A549 (cell line): Measurements from ENCODE around the gene TCF7L2. TPM values are rescaled to one million over a fixed set of nuclear protein-coding genes. Genes with fewer than 3 reads are reported as not detected.

Experiments used
- ATAC-seq, 2 experiments: fragments of 200-7000 bp in 1 of 2; fragments of >200 bp in 1 of 2; cut with Nextera tagmentation in 1 of 2; cut with Tn5 transposase in 1 of 2; 3 replicates each; pipeline versions ENCODE4 v1.8.0 to v1.9.1; 2018 to 2020; ENCODE audit warnings: mild to moderate bottlenecking in 1 of 2, moderate library complexity in 1 of 2
- CTCF ChIA-PET: fragments of 300-600 bp; sonication (Branson Sonifier 250); formaldehyde crosslinking; extraction: SDS; loops from one replicate; lab custom pipeline; 2021; ENCODE audit warnings: antibody characterized with exemption, inconsistent platforms; lab: Yijun Ruan, JAX
- POLR2A ChIA-PET: fragments of 350-600 bp; formaldehyde crosslinking; extraction: SDS; loops from one replicate; lab custom pipeline; 2021; ENCODE audit warnings: antibody characterized with exemption, inconsistent platforms; lab: Yijun Ruan, JAX
- DNase-seq, 2 experiments: peaks; one replicate each; pipeline versions ENCODE4 v3.0.0 to v3.0.0-alpha.2; 2011 to 2016; ENCODE audit warnings: low read depth in 1 of 2, low spot score in 1 of 2
- FAIRE-seq: peaks from 2 replicates; lab custom pipeline; 2011; peaks lifted over from hg19 to GRCh38; lab: Jason Lieb, UNC
- H3K27ac ChIP-seq, 2 experiments: fragments of >200 bp; sonication (Bioruptor Twin); formaldehyde crosslinking; 3 replicates each; pipeline ENCODE4 v1.5.1; 2016 to 2017
- H3K4me1 ChIP-seq: fragments of >200 bp; sonication (Bioruptor Twin); formaldehyde crosslinking; 3 replicates; pipeline ENCODE4 v1.6.1; 2016
- H3K4me2 ChIP-seq: fragments of >200 bp; sonication (Bioruptor Twin); formaldehyde crosslinking; 3 replicates; pipeline ENCODE4 v1.6.1; 2016
- H3K4me3 ChIP-seq: fragments of >200 bp; sonication (Bioruptor Twin); formaldehyde crosslinking; 3 replicates; pipeline ENCODE4 v1.5.1; 2016
- H3K9me3 ChIP-seq: fragments of >200 bp; sonication (Bioruptor Twin); formaldehyde crosslinking; 3 replicates; pipeline ENCODE4 v1.6.1; 2016
- CBX2 ChIP-seq: fragments of 200-600 bp; sonication (generic); IDR thresholded peaks from 2 replicates; pipeline ENCODE4 v1.6.1; 2016; ENCODE audit warnings: low read depth, mild to moderate bottlenecking, borderline replicate concordance
- CEBPB ChIP-seq, 2 experiments: fragments of >200 bp in 1 of 2; sonication (Bioruptor Twin) in 1 of 2; formaldehyde crosslinking in 1 of 2; IDR thresholded peaks; 2 replicates each; pipeline ENCODE4 v1.6.1; 2012 to 2016
- CHD4 ChIP-seq: fragments of 200-600 bp; sonication (generic); IDR thresholded peaks from 2 replicates; pipeline ENCODE4 v1.6.1; 2016; ENCODE audit warnings: antibody characterized with exemption, mild to moderate bottlenecking, borderline replicate concordance
- EHF ChIP-seq: fragments of 250-450 bp; sonication (Bioruptor Pico); IDR thresholded peaks from 2 replicates; pipeline ENCODE4 v1.5.0; 2020; ENCODE audit warnings: mild to moderate bottlenecking
- EHMT2 ChIP-seq: fragments of 200-600 bp; sonication (generic); IDR thresholded peaks from 2 replicates; pipeline ENCODE4 v1.6.1; 2016; ENCODE audit warnings: antibody characterized with exemption, low read depth, mild to moderate bottlenecking, moderate library complexity
- EP300 ChIP-seq, 2 experiments: fragments of >200 bp; sonication (Bioruptor Twin); formaldehyde crosslinking; IDR thresholded peaks; 2 replicates in 1 of 2; 3 replicates in 1 of 2; pipeline ENCODE4 v1.6.1; 2016 to 2017
- FOSB ChIP-seq: fragments of 250-450 bp; sonication (Bioruptor Pico); IDR thresholded peaks from 2 replicates; pipeline ENCODE4 v1.5.0; 2020; ENCODE audit warnings: mild to moderate bottlenecking, moderate library complexity
- FOXS1 ChIP-seq: fragments of 250-450 bp; sonication (Bioruptor Pico); IDR thresholded peaks from 2 replicates; pipeline ENCODE4 v1.5.0; 2020; ENCODE audit warnings: mild to moderate bottlenecking, moderate library complexity
- HDAC2 ChIP-seq: fragments of 200-600 bp; sonication (generic); IDR thresholded peaks from 2 replicates; pipeline ENCODE4 v1.6.1; 2016
- HEYL ChIP-seq: fragments of 250-450 bp; sonication (Bioruptor Pico); IDR thresholded peaks from 2 replicates; pipeline ENCODE4 v1.8.0; 2021; ENCODE audit warnings: mild to moderate bottlenecking, moderate library complexity
- HOXA7 ChIP-seq: fragments of 250-450 bp; sonication (Bioruptor Pico); IDR thresholded peaks from 2 replicates; pipeline ENCODE4 v1.5.0; 2020; ENCODE audit warnings: mild to moderate bottlenecking, moderate library complexity
- JUN ChIP-seq, 2 experiments: fragments of >200 bp; sonication (Bioruptor Twin); formaldehyde crosslinking; IDR thresholded peaks; 2 replicates in 1 of 2; 3 replicates in 1 of 2; pipeline ENCODE4 v1.6.1; 2016 to 2017
- JUNB ChIP-seq: fragments of >200 bp; sonication (Bioruptor Twin); formaldehyde crosslinking; IDR thresholded peaks from 2 replicates; pipeline ENCODE4 v1.6.1; 2016
- MAFK ChIP-seq: fragments of 450-650 bp; IDR thresholded peaks from 2 replicates; pipeline ENCODE4 v1.6.1; 2014; ENCODE audit not compliant: partially characterized antibody
- MAX ChIP-seq: IDR thresholded peaks from 2 replicates; pipeline ENCODE4 v1.6.1; 2012
- MAZ ChIP-seq: fragments of 150-350 bp; IDR thresholded peaks from 2 replicates; pipeline ENCODE4 v1.6.1; 2014; ENCODE audit warnings: antibody characterized with exemption, low read depth, low read length, borderline replicate concordance
- NFE2L2 ChIP-seq: fragments of 150-350 bp; conservative IDR thresholded peaks from 2 replicates; pipeline ENCODE4 v1.6.1; 2014; ENCODE audit warnings: low read length
- NPAS2 ChIP-seq: fragments of 250-450 bp; sonication (Bioruptor Pico); IDR thresholded peaks from 2 replicates; pipeline ENCODE4 v1.8.0; 2022; ENCODE audit warnings: mild to moderate bottlenecking, moderate library complexity, borderline replicate concordance
- RARB ChIP-seq: fragments of 250-450 bp; sonication (Bioruptor Pico); IDR thresholded peaks from 2 replicates; pipeline ENCODE4 v1.8.0; 2021; ENCODE audit warnings: mild to moderate bottlenecking, moderate library complexity
- TFCP2L1 ChIP-seq: fragments of 250-450 bp; sonication (Bioruptor Pico); IDR thresholded peaks from 2 replicates; pipeline ENCODE4 v1.5.0; 2021; ENCODE audit warnings: mild to moderate bottlenecking
- ZC3H11A ChIP-seq: fragments of 450-650 bp; IDR thresholded peaks from 2 replicates; pipeline ENCODE4 v1.6.1; 2014; ENCODE audit warnings: antibody characterized with exemption, mild to moderate bottlenecking
- ZFP36 ChIP-seq: fragments of 450-650 bp; IDR thresholded peaks from 2 replicates; pipeline ENCODE4 v1.6.1; 2014; ENCODE audit warnings: borderline replicate concordance; ENCODE audit not compliant: partially characterized antibody
- ZSCAN20 ChIP-seq: fragments of 250-450 bp; sonication (Bioruptor Pico); IDR thresholded peaks from 2 replicates; pipeline ENCODE4 v1.8.0; 2022; ENCODE audit warnings: mild to moderate bottlenecking, moderate library complexity
- WGBS: methylation state at CpG from one replicate; pipeline ENCODE4 v1.1.6; 2017; ENCODE audit errors: missing lambda C conversion rate; 5-methylcytosine and 5-hydroxymethylcytosine counted together
- polyA plus RNA-seq, 4 experiments: library from polyadenylated mRNA; depleted of rRNA in 3 of 4; stranded (reverse); fragments of >200 nt; fragmentation: RNase III in 1 of 4; extraction: RNeasy Plus Mini Kit Qiagen cat#74134 plus additional on column Dnase treatment in 1 of 4; gene quantifications; 2 replicates in 3 of 4; 3 replicates in 1 of 4; pipeline ENCODE4 v1.2.3, GENCODE V29; 2011 to 2017
- TF ChIP-seq, protein P1 (sequence below): fragments of 450-650 bp; IDR thresholded peaks from 2 replicates; pipeline ENCODE4 v1.6.1; 2014; ENCODE audit warnings: antibody characterized with exemption
- TF ChIP-seq, protein P2 (sequence below): fragments of >200 bp; sonication (Bioruptor Twin); formaldehyde crosslinking; IDR thresholded peaks from 3 replicates; pipeline ENCODE4 v1.5.1; 2016
- TF ChIP-seq, protein P3 (sequence below): fragments of 150-350 bp; IDR thresholded peaks from 2 replicates; pipeline ENCODE4 v1.6.1; 2014; ENCODE audit warnings: low read depth, mild to moderate bottlenecking, low read length
- TF ChIP-seq, protein P4 (sequence below): fragments of 250-450 bp; sonication (Bioruptor Pico); IDR thresholded peaks from 2 replicates; pipeline ENCODE4 v1.5.0; 2020; ENCODE audit warnings: low read depth, mild to moderate bottlenecking, moderate library complexity

Gene TCF7L2
- polyA plus RNA-seq, 2 of the 4 experiments (the other 2 are of a cell fraction) = 11.3 to 14.5 TPM

GRCh38 chr10:113148901-113149300 is 198.9 kb downstream of the TCF7L2 start:
- CTCF ChIA-PET = interaction anchor here (0.6 kb wide), 1 partner anchor 17 kb away, joined by 5 read pairs; no protein-coding TSS in a partner anchor
- Histone ChIP-seq H3K4me3 (no peak overlapping the region), H3K4me1 (no peaks in the 10 kb centered on the region)
- TF ChIP-seq MAFK (no peak), MAX (no peak), CHD4 (no peak), EP300 (IDR thresholded peaks at IDR 0.05) (no peak), RARB (CRISPR knock-in tag) (no peak), EHF (CRISPR knock-in tag) (no peak), FOSB (no peak), ZC3H11A (no peak)
- TF ChIP-seq, protein P1, sequence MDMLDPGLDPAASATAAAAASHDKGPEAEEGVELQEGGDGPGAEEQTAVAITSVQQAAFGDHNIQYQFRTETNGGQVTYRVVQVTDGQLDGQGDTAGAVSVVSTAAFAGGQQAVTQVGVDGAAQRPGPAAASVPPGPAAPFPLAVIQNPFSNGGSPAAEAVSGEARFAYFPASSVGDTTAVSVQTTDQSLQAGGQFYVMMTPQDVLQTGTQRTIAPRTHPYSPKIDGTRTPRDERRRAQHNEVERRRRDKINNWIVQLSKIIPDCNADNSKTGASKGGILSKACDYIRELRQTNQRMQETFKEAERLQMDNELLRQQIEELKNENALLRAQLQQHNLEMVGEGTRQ = no peak
- TF ChIP-seq, protein P2, sequence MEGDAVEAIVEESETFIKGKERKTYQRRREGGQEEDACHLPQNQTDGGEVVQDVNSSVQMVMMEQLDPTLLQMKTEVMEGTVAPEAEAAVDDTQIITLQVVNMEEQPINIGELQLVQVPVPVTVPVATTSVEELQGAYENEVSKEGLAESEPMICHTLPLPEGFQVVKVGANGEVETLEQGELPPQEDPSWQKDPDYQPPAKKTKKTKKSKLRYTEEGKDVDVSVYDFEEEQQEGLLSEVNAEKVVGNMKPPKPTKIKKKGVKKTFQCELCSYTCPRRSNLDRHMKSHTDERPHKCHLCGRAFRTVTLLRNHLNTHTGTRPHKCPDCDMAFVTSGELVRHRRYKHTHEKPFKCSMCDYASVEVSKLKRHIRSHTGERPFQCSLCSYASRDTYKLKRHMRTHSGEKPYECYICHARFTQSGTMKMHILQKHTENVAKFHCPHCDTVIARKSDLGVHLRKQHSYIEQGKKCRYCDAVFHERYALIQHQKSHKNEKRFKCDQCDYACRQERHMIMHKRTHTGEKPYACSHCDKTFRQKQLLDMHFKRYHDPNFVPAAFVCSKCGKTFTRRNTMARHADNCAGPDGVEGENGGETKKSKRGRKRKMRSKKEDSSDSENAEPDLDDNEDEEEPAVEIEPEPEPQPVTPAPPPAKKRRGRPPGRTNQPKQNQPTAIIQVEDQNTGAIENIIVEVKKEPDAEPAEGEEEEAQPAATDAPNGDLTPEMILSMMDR = no peak
- TF ChIP-seq, protein P3, sequence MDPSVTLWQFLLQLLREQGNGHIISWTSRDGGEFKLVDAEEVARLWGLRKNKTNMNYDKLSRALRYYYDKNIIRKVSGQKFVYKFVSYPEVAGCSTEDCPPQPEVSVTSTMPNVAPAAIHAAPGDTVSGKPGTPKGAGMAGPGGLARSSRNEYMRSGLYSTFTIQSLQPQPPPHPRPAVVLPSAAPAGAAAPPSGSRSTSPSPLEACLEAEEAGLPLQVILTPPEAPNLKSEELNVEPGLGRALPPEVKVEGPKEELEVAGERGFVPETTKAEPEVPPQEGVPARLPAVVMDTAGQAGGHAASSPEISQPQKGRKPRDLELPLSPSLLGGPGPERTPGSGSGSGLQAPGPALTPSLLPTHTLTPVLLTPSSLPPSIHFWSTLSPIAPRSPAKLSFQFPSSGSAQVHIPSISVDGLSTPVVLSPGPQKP = no peak
- TF ChIP-seq, all 56 proteins: peak for 0
- DNase-seq (no peak), FAIRE-seq (no peak), ATAC-seq (no peak)
- POLR2A ChIA-PET = no interaction called here
- no peak overlapping the region for H3K27ac ChIP-seq
- no peaks in the 10 kb centered on the region for H3K9me3 ChIP-seq
- 90% methylated on average over 4 of the region's 4 CpGs for WGBS
- no peak overlapping the region for H3K4me2 ChIP-seq

- H3K9me3 ChIP-seq = no peaks in the 10 kb centered on the region
- DNase-seq (no peak), ATAC-seq (no peak), FAIRE-seq (no peak)
- H3K4me2 ChIP-seq = no peak overlapping the region
- 94% methylated on average over 3 of the region's 3 CpGs for WGBS
- H3K4me1 ChIP-seq = no peaks in the 10 kb centered on the region
- H3K4me3 ChIP-seq = no peak overlapping the region
- no peak overlapping the region for H3K27ac ChIP-seq
- ChIA-PET CTCF (no interaction called here), POLR2A (no interaction called here)
- TF ChIP-seq ZSCAN20 (CRISPR knock-in tag) = no peak
- no peak for TF ChIP-seq CEBPB (IDR thresholded peaks at IDR 0.05)
- TF ChIP-seq RARB (CRISPR knock-in tag) = no peak
- no peak for TF ChIP-seq FOSB
- TF ChIP-seq, protein P3 = no peak
- TF ChIP-seq, protein P1 = no peak
- no peak for TF ChIP-seq HOXA7 (CRISPR knock-in tag)
- TF ChIP-seq JUN (IDR thresholded peaks at IDR 0.05) = no peak
- TF ChIP-seq HEYL (CRISPR knock-in tag) = no peak
Observed at GRCh38 chr10:113149626-113150025, 199.6 kb downstream of the TCF7L2 start.

- FAIRE-seq (no peak), DNase-seq (no peak), ATAC-seq (no peak)
- WGBS = 90% methylated on average over 6 of the region's 6 CpGs
- ChIA-PET POLR2A (no interaction called here), CTCF (interaction anchor here (1.0 kb wide), 1 partner anchor 24 kb away, joined by 3 read pairs; no protein-coding TSS in a partner anchor)
- Histone ChIP-seq H3K4me1 (no peaks in the 10 kb centered on the region), H3K4me2 (no peak overlapping the region), H3K27ac (no peak overlapping the region), H3K4me3 (no peak overlapping the region), H3K9me3 (no peaks in the 10 kb centered on the region)
- TF ChIP-seq JUN (IDR thresholded peaks at IDR 0.05) = no peak
- no peak for TF ChIP-seq CBX2
- no peak for TF ChIP-seq HEYL (CRISPR knock-in tag)
- TF ChIP-seq FOXS1 = no peak
- no peak for TF ChIP-seq ZFP36
- TF ChIP-seq HDAC2 = no peak
- TF ChIP-seq ZC3H11A = no peak
- no peak for TF ChIP-seq NPAS2
- no peak for TF ChIP-seq JUNB
- TF ChIP-seq NFE2L2 = no peak
- TF ChIP-seq MAZ = no peak
- TF ChIP-seq, protein P4, sequence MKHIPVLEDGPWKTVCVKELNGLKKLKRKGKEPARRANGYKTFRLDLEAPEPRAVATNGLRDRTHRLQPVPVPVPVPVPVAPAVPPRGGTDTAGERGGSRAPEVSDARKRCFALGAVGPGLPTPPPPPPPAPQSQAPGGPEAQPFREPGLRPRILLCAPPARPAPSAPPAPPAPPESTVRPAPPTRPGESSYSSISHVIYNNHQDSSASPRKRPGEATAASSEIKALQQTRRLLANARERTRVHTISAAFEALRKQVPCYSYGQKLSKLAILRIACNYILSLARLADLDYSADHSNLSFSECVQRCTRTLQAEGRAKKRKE = no peak
- TF ChIP-seq TFCP2L1 = no peak
- no peak for TF ChIP-seq EHMT2
Observed at GRCh38 chr10:113151190-113151666, 201.2 kb downstream of the TCF7L2 start.
